ENCODE results near the gene TMPRSS13. TPM values are rescaled to one million over a fixed set of nuclear protein-coding genes. Genes with fewer than 3 reads are reported as not detected.

The TMPRSS13 gene
- total and polyA plus RNA-seq, 12 donors: 0.12 to 1.3 (median 0.56) TPM

DNA sequence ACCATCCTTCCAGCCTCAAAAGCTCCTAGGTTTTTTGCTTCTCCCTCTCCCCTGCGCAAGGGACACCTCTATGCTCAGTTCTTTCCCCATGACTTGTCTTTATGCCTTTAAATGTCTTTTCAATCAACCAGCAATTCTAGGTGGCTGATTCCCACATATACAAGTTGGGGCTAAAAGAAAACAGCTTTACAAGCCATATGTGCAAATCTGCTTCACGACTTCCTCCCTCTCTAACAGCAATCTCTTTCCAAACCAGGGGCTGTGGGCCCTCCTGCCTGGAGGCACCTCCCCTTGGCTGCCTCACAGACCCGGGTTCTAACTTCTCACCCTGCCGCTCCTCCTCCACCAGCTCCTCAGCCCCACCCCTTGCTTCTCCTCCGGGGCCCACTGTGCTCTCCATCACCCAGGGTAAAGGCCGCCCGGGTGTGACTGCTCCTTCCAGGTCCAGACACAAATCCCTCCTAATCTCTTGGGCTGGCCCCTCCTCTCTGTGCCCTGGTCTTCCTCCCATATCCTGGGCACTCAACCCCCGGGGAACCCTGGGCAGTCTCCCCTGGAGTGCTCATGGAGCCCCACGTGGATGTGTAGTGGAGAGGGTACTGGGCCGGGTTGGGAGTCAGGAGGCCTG lies 14.1 kb downstream of the TMPRSS13 start:
- Histone ChIP-seq H3K4me1 (replicated peaks in 1 of 2) (peaks cover 0 to 1% of the 10 kb centered on the region in 2 donors), H3K27ac (no peak overlapping the region), H3K36me3 (replicated peaks in 1 of 2) (no peaks in the 10 kb centered on the region), H3K9me3 (replicated peaks in 1 of 3) (no peaks in the 10 kb centered on the region), H3K4me3 (no peak overlapping the region), H3K27me3 (no peaks in the 10 kb centered on the region)
- WGBS, 4 donors: 69 to 79% (median 76%) methylated on average over 8 to 10 of the region's 10 CpGs
- intact Hi-C loops (cut with DNase I): no loop called here
- peak in 1 of 7 donors; percentile 10 for DNase-seq
- TF ChIP-seq POLR2A (IDR thresholded peaks at IDR 0.05): no peak
- TF ChIP-seq, protein P1, sequence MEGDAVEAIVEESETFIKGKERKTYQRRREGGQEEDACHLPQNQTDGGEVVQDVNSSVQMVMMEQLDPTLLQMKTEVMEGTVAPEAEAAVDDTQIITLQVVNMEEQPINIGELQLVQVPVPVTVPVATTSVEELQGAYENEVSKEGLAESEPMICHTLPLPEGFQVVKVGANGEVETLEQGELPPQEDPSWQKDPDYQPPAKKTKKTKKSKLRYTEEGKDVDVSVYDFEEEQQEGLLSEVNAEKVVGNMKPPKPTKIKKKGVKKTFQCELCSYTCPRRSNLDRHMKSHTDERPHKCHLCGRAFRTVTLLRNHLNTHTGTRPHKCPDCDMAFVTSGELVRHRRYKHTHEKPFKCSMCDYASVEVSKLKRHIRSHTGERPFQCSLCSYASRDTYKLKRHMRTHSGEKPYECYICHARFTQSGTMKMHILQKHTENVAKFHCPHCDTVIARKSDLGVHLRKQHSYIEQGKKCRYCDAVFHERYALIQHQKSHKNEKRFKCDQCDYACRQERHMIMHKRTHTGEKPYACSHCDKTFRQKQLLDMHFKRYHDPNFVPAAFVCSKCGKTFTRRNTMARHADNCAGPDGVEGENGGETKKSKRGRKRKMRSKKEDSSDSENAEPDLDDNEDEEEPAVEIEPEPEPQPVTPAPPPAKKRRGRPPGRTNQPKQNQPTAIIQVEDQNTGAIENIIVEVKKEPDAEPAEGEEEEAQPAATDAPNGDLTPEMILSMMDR (IDR thresholded peaks at IDR 0.05): no peak

DNA sequence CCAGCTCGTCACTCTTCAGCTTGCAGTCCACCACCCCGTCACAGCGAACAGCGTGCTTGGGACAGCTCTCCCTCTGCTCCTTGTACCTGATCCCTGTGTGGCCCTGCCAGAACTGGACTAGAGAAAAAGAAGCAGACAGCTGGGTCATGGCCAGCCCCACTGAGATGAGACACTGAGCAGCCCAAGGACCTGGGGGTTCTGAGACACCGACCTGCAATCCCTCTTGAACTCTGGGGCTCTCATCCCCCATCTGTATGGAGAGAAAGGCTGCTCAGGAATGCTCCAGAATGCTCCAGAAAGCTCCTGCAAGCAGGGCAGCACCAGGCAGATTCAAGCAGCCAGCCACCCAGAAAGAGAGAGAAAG lies 14.8 kb downstream of the TMPRSS13 start:
- H3K9me3 ChIP-seq (replicated peaks in 1 of 3): no peaks in the 10 kb centered on the region
- H3K27ac ChIP-seq: no peak overlapping the region
- DNase-seq: peak in 1 of 7 donors; percentile 12
- intact Hi-C loops (cut with DNase I): no loop called here
- TF ChIP-seq, protein P1 (IDR thresholded peaks at IDR 0.05): no peak
- TF ChIP-seq POLR2A (IDR thresholded peaks at IDR 0.05): no peak
- H3K36me3 ChIP-seq (replicated peaks in 1 of 2): no peaks in the 10 kb centered on the region
- H3K27me3 ChIP-seq: no peaks in the 10 kb centered on the region
- 91 to 93% (median 92%) methylated on average over 5 of the region's 5 CpGs for WGBS, 4 donors
- H3K4me1 ChIP-seq (replicated peaks in 1 of 2): peaks cover 2 to 7% of the 10 kb centered on the region in 2 donors
- H3K4me3 ChIP-seq: no peak overlapping the region

DNA sequence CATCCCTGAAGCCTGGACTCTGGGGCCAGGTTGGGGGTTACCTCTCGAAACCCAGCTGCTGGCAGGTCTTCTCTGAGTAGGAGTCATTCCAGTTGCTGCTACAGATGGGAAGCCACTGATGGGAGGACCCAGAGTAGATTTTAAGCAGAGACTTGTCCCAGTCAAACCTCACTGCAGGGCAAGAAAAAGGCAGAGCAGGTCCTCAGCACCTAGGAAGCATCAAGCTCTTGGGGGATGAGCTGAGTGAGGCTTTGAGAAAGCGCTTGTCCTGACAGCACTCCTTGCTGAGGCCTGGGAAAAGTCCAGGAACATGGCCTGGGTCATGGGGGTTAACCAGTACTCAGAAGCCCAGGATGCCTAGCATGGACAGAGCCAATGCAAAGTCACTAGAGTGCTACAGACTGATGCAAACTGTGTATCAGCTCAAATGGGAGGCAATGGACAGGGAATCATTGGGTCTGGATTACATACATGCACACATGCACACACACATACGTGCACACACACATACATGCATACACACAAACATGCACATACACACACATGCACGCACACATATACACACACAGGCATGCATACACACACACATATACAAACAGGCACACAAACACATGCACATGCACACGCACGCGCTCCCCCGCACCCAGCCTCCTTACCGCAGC lies 15.3 kb downstream of the TMPRSS13 start:
- peaks cover 5 to 12% of the 10 kb centered on the region in 2 donors for H3K4me1 ChIP-seq (replicated peaks in 1 of 2)
- WGBS, 4 donors: 91 to 95% (median 95%) methylated on average over 7 to 9 of the region's 9 CpGs
- DNase-seq: no peak
- H3K36me3 ChIP-seq (replicated peaks in 1 of 2): no peaks in the 10 kb centered on the region
- intact Hi-C loops (cut with DNase I): no loop called here
- H3K27ac ChIP-seq: no peak overlapping the region
- no peak overlapping the region for H3K4me3 ChIP-seq
- TF ChIP-seq, protein P1 (IDR thresholded peaks at IDR 0.05): no peak
- no peak for TF ChIP-seq POLR2A (IDR thresholded peaks at IDR 0.05)
- H3K27me3 ChIP-seq: no peaks in the 10 kb centered on the region
- H3K9me3 ChIP-seq (replicated peaks in 1 of 3): no peaks in the 10 kb centered on the region

DNA sequence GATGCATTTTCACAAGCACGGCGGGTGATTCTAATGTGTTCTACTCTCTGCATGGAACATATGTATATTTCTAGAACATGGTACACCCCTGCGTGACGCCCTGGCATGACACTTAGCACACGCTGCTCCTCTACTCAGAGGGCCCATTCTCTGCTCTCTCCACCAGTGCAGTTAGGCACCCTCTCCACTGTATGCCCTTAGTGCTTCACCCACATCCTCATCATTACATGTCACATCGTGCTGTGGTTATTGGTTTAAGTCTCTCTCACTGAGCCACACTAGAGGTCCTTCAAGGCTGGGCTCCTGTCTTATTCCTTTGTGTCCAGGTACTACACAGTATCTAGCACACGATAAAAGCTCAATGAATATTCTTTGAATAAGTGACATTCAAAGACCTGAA lies 16.7 kb downstream of the TMPRSS13 start:
- WGBS, 4 donors: 92 to 94% (median 94%) methylated on average over 7 of the region's 7 CpGs
- Histone ChIP-seq H3K27me3 (no peaks in the 10 kb centered on the region), H3K36me3 (replicated peaks in 1 of 2) (no peaks in the 10 kb centered on the region), H3K4me1 (replicated peaks in 1 of 2) (peaks cover 7 to 26% of the 10 kb centered on the region in 2 donors), H3K27ac (no peak overlapping the region), H3K4me3 (no peak overlapping the region), H3K9me3 (replicated peaks in 1 of 3) (no peaks in the 10 kb centered on the region)
- DNase-seq: no peak
- intact Hi-C loops (cut with DNase I): no loop called here
- TF ChIP-seq, protein P1 (IDR thresholded peaks at IDR 0.05): no peak
